ENCODE data around the gene MAST4.

Gene MAST4

DNA sequence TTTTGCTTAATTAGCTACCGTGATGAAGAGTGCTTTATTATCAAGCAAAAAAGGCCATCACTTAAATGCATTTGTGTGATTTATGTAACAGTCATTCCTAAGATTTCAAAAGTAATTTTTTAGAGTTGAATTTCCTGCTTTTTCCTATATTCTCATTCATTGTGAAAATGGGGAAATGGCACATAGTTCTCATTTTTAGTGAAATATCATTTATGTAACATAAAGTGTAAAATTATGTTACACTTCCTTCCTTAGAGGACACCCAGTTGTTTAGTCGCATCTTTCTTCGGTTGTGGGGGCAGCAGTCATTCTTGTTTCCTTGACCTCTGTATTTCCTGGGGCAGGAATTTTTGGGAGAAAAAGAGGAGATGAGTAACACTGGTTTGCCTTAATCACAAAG lies 142.8 kb downstream of the MAST4 start:
- TF ChIP-seq CTCF (conservative IDR thresholded peaks at IDR 0.05; ENCODE audit: low read length) = no peak

GRCh38 chr5:66739951-66740350 lies 143.8 kb downstream of the MAST4 start:
- no peak for TF ChIP-seq CTCF (conservative IDR thresholded peaks at IDR 0.05; ENCODE audit: low read length)
- no peak for DNase-seq (ENCODE audit: low read depth)
- H3K4me3 ChIP-seq (ENCODE audit: low read length) = no peak overlapping the region

More for the DNA sequence above, 142.8 kb downstream of the MAST4 start:
- H3K4me3 ChIP-seq (ENCODE audit: low read length) = no peak overlapping the region
- no peak for DNase-seq (ENCODE audit: low read depth)

- DNase-seq (ENCODE audit: low read depth) = no peak
- no peak for TF ChIP-seq CTCF (conservative IDR thresholded peaks at IDR 0.05; ENCODE audit: low read length)
- no peak overlapping the region for H3K4me3 ChIP-seq (ENCODE audit: low read length)
These were observed 145.2 kb downstream of the MAST4 start for GRCh38 chr5:66741394-66741793.

GRCh38 chr5:66742083-66742895 lies 146.1 kb downstream of the MAST4 start:
- peak; percentile 33 for TF ChIP-seq CTCF (conservative IDR thresholded peaks at IDR 0.05; ENCODE audit: low read length)
- no peak overlapping the region for H3K4me3 ChIP-seq (ENCODE audit: low read length)
- peak; percentile 3 for DNase-seq (ENCODE audit: low read depth)

DNA sequence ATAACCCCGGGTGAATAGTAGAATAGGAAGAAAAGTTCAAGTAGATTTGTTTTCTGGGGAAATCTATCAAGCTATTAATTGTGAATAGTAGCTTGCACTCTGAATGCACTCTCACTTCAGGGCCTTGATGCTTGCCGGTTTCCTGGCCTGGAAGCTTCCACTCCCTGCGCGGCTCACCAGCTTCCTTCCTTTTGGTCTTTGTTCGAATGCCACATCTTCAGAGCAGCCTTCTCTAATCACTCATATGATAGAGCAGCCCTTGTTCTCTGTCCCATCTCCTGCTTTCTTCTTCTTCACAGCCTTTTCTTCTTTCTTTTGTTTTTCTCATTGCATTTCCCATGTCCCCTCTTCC lies 146.7 kb downstream of the MAST4 start:
- no peak for TF ChIP-seq CTCF (conservative IDR thresholded peaks at IDR 0.05; ENCODE audit: low read length)
- no peak for DNase-seq (ENCODE audit: low read depth)
- H3K4me3 ChIP-seq (ENCODE audit: low read length) = no peak overlapping the region

DNA sequence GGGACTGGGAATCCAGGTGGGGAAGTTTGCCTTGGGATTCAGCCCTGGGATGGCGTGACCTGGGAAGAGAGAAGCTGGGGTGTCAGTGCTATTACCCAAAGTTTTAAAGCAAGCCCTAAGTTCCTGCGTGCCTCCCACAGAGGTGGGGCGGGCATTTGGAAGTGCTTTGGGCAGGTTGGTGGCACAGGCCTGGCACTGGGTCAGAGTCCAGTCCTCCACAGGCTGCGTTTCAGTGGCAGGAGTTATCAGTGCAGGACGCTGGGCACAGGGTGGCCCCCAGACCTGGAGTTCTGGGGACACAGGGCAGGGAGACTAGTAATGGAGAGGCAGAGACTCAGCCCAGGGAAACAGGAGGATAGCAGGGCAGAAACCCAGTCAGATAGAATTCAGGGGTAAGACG lies 147.2 kb downstream of the MAST4 start:
- no peak overlapping the region for H3K4me3 ChIP-seq (ENCODE audit: low read length)
- DNase-seq (ENCODE audit: low read depth) = no peak
- no peak for TF ChIP-seq CTCF (conservative IDR thresholded peaks at IDR 0.05; ENCODE audit: low read length)

GRCh38 chr5:66744040-66744439 lies 147.8 kb downstream of the MAST4 start:
- no peak overlapping the region for H3K4me3 ChIP-seq (ENCODE audit: low read length)
- TF ChIP-seq CTCF (conservative IDR thresholded peaks at IDR 0.05; ENCODE audit: low read length) = no peak
- DNase-seq (ENCODE audit: low read depth) = no peak
